ENCODE measurements around the gene CR1L.
"Not testable (repeated sequence)": the region's sequence is repeated elsewhere in the genome, so short reads cannot be mapped to it uniquely, and the experiment has no call there.

CR1L gene

DNA sequence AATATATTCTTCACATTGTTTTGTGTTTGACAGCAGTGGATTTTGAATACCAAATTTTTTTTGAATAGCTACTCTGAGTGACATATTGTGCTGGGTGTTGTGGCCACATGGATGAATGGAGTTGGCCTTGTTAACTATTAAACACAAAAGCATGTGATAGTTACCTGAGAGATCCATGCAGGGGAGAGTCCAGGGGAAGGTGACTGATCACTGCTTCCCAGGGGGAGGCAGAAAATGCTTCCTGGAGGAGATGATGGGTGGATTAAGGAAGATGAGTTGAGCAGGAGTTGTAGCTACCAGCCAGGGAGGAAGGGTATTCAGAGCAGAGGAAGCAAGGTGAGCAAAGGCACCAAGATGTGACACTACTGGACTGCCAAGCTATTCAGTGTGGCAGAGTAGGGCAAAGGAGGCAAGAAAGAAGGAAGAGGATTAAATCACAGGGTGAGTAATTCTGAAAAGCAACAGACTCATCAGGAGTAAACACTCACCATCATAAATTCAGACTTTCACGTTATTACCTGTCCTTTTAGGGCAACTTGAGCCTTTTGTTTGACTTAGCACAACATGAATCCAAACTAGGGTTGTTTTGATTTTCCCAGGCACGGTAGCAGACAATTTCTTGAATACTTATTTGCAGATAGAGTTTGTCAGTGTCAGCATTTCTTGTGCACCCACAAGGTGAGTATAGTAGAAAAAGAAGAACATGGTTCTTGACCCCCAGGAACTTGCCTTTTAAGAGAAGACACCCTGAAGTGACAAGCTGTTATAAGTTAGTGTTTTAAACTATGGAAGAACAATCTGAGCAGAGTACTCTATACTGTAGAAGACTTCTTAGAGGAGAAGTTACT, 111.1 kb downstream of the CR1L start:
- H3K4me3 ChIP-seq (ENCODE audit: low read length in 2 of 2), result no peak overlapping the region
- peaks cover 24% of the 10 kb centered on the region for H3K4me1 ChIP-seq (ENCODE audit: control insufficient read depth, insufficient read depth, low read length)
- peaks cover 3 to 6% of the 10 kb centered on the region in 2 donors for H3K36me3 ChIP-seq (ENCODE audit: control insufficient read depth in 2 of 2, insufficient read depth in 2 of 2, low read length in 2 of 2)
- H3K9me3 ChIP-seq (ENCODE audit: control insufficient read depth in 2 of 2, low read length in 2 of 2), result no peaks in the 10 kb centered on the region
- H3K9ac ChIP-seq (ENCODE audit: low read length in 2 of 2), result no peak overlapping the region
- no peak overlapping the region for H3K27ac ChIP-seq (ENCODE audit: low read length)
- no peaks in the 10 kb centered on the region for H3K27me3 ChIP-seq (ENCODE audit: control insufficient read depth in 1 of 2, insufficient read depth in 2 of 2, low read length in 2 of 2)

DNA sequence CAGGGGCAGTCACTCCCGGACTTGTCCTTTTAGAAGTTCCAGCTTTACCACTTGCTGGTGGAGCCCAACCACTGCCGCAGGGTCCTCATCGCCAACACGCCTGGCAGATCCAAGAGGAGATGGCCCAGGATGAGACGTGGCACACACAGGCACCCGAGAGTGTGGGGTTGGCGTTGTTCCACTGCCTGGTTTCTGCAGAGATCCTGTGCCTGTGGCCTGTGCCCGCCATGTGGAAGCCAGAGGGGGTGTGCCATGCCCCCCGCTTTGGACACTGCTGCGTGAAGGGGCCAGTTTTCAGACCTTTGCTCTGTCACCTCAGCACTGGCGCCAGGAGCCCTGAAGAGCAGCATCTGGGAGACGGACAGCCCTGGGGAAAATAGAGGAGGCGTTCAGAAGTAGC, 117.7 kb downstream of the CR1L start:
- no peak overlapping the region for H3K27ac ChIP-seq (ENCODE audit: low read length)
- H3K9ac ChIP-seq (ENCODE audit: low read length in 2 of 2), result no peak overlapping the region
- no peaks in the 10 kb centered on the region for H3K9me3 ChIP-seq (ENCODE audit: control insufficient read depth in 2 of 2, low read length in 2 of 2)
- H3K27me3 ChIP-seq (ENCODE audit: control insufficient read depth in 1 of 2, insufficient read depth in 2 of 2, low read length in 2 of 2), result no peaks in the 10 kb centered on the region
- no peaks in the 10 kb centered on the region for H3K4me1 ChIP-seq (ENCODE audit: control insufficient read depth, insufficient read depth, low read length)
- peaks cover 17 to 27% of the 10 kb centered on the region in 2 donors for H3K36me3 ChIP-seq (ENCODE audit: control insufficient read depth in 2 of 2, insufficient read depth in 2 of 2, low read length in 2 of 2)
- no peak overlapping the region for H3K4me3 ChIP-seq (ENCODE audit: low read length in 2 of 2)

DNA sequence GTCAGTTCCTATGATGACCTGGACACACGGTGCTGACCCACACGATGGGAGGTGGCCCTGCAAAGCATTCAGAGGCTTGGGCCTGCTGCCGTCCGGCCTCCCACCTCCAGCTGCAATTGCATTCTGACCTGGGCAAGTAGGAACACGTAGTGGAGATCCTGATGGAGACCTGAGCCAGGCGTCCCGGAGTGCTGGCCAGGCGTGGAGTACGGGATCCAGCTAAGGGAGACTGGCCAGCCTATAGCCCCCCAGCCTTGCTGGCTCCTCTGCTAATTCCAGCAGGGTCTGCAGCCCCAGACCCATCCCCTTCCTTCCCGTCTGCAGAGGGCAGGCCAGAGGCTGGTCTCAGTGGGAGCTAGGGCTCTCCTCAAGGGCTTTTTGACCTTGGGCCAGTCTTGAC, 118.2 kb downstream of the CR1L start:
- no peaks in the 10 kb centered on the region for H3K9me3 ChIP-seq (ENCODE audit: control insufficient read depth in 2 of 2, low read length in 2 of 2)
- peaks cover 16 to 27% of the 10 kb centered on the region in 2 donors for H3K36me3 ChIP-seq (ENCODE audit: control insufficient read depth in 2 of 2, insufficient read depth in 2 of 2, low read length in 2 of 2)

DNA sequence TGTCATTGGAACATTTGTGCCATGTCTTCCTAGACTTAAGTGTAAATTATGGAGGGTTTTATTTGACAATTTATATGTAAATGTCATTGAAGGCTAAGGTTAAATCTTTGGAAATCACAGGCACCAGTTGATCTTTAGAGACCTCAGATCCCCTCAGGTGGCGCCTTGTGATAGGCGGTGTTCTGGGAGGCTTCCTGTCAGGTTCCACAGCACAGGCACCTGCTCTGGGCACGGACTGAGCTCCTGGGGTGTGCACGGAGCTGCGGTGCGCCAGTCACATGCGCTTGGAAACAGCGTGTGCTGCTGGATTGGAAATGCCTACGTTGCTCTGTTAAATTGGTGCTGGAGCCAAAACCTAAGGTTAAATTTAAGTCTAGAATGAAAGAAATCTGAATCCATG, 119.0 kb downstream of the CR1L start:
- H3K4me1 ChIP-seq (ENCODE audit: control insufficient read depth, insufficient read depth, low read length), result no peaks in the 10 kb centered on the region
- no peak overlapping the region for H3K4me3 ChIP-seq (ENCODE audit: low read length in 2 of 2)
- no peak overlapping the region for H3K27ac ChIP-seq (ENCODE audit: low read length)
- no peak overlapping the region for H3K9ac ChIP-seq (ENCODE audit: low read length in 2 of 2)
- no peaks in the 10 kb centered on the region for H3K9me3 ChIP-seq (ENCODE audit: control insufficient read depth in 2 of 2, low read length in 2 of 2)
- peaks cover 18 to 27% of the 10 kb centered on the region in 2 donors for H3K36me3 ChIP-seq (ENCODE audit: control insufficient read depth in 2 of 2, insufficient read depth in 2 of 2, low read length in 2 of 2)
- no peaks in the 10 kb centered on the region for H3K27me3 ChIP-seq (ENCODE audit: control insufficient read depth in 1 of 2, insufficient read depth in 2 of 2, low read length in 2 of 2)

More for the DNA sequence above, 118.2 kb downstream of the CR1L start:
- H3K4me1 ChIP-seq (ENCODE audit: control insufficient read depth, insufficient read depth, low read length), result no peaks in the 10 kb centered on the region
- no peak overlapping the region for H3K4me3 ChIP-seq (ENCODE audit: low read length in 2 of 2)
- no peak overlapping the region for H3K9ac ChIP-seq (ENCODE audit: low read length in 2 of 2)
- no peaks in the 10 kb centered on the region for H3K27me3 ChIP-seq (ENCODE audit: control insufficient read depth in 1 of 2, insufficient read depth in 2 of 2, low read length in 2 of 2)
- H3K27ac ChIP-seq (ENCODE audit: low read length), result no peak overlapping the region

DNA sequence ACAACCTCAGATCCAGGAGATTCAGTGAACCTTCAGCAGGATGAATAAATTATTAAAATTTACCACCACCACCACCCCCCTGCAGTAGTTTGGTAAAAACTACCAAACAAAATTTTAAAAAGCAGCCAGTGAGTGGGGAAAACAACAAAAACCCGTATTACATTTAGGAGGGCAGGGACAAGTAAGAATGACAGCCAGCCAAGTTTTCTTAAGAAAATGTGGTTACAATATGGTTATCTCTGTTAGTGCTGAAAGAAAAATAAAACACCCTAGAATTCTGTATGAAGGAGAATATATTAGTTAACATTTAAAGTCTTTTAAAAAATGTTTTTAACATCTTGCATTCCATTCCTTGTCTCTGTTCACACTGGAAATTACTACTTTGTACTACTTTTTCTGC, 121.6 kb downstream of the CR1L start:
- Histone ChIP-seq H3K4me3 (ENCODE audit: low read length in 2 of 2) (no peak overlapping the region), H3K27ac (ENCODE audit: low read length) (no peak overlapping the region), H3K9me3 (ENCODE audit: control insufficient read depth in 2 of 2, low read length in 2 of 2) (no peaks in the 10 kb centered on the region), H3K9ac (ENCODE audit: low read length in 2 of 2) (no peak overlapping the region), H3K36me3 (ENCODE audit: control insufficient read depth in 2 of 2, insufficient read depth in 2 of 2, low read length in 2 of 2) (peaks cover 18 to 19% of the 10 kb centered on the region in 2 donors), H3K27me3 (ENCODE audit: control insufficient read depth in 1 of 2, insufficient read depth in 2 of 2, low read length in 2 of 2) (no peaks in the 10 kb centered on the region), H3K4me1 (ENCODE audit: control insufficient read depth, insufficient read depth, low read length) (no peaks in the 10 kb centered on the region)

DNA sequence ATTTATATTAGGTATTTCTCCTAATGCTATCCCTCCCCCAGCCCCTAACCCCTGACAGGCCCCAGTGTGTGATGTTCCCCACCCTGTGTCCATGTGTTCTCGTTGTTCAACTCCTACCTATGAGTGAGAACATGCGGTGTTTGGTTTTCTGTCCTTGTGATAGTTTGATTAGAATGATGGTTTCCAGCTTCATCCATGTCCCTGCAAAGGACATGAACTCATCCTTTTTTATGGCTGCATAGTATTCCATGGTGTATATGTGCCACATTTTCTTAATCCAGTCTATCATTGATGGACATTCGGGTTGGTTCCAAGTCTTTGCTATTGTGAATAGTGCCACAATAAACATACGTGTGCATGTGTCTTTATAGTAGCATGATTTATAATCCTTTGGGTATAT, 125.6 kb downstream of the CR1L start:
- not testable (repeated sequence) for H3K4me1 ChIP-seq (ENCODE audit: control insufficient read depth, insufficient read depth, low read length); H3K36me3 ChIP-seq (ENCODE audit: control insufficient read depth in 2 of 2, insufficient read depth in 2 of 2, low read length in 2 of 2); H3K27me3 ChIP-seq (ENCODE audit: control insufficient read depth in 1 of 2, insufficient read depth in 2 of 2, low read length in 2 of 2); H3K9me3 ChIP-seq (ENCODE audit: control insufficient read depth in 2 of 2, low read length in 2 of 2); H3K27ac ChIP-seq (ENCODE audit: low read length); H3K9ac ChIP-seq (ENCODE audit: low read length in 2 of 2); H3K4me3 ChIP-seq (ENCODE audit: low read length in 2 of 2)
